GM21717 (cell line): ENCODE measurements around the gene HES4.

ENCODE experiments used
- ATAC-seq: cut with Tn5 transposase; IDR thresholded peaks from one replicate; pipeline ENCODE4 v1.9.1; 2021; ENCODE audit warnings: mild to moderate bottlenecking, moderate library complexity; ENCODE audit not compliant: unreplicated experiment

Gene HES4

GRCh38 chr1:953524-954320 lies 46.2 kb downstream of the HES4 start:
- no peak for ATAC-seq

- no peak for ATAC-seq
Observed at GRCh38 chr1:952603-953002, 47.3 kb downstream of the HES4 start.

- no peak for ATAC-seq
Observed at GRCh38 chr1:952201-952600, 47.7 kb downstream of the HES4 start.

- no peak for ATAC-seq
Observed at GRCh38 chr1:951364-951763, 48.5 kb downstream of the HES4 start.

GRCh38 chr1:950881-951280 lies 49.0 kb downstream of the HES4 start:
- ATAC-seq: no peak

- no peak for ATAC-seq
Observed at GRCh38 chr1:950268-950667, 49.6 kb downstream of the HES4 start.
